ENCODE data around the gene AGXT. TPM values are rescaled to one million over a fixed set of nuclear protein-coding genes. Genes with fewer than 3 reads are reported as not detected.

The AGXT gene
- total RNA-seq, 1 experiment from 2014 or later = 0.34 TPM

DNA sequence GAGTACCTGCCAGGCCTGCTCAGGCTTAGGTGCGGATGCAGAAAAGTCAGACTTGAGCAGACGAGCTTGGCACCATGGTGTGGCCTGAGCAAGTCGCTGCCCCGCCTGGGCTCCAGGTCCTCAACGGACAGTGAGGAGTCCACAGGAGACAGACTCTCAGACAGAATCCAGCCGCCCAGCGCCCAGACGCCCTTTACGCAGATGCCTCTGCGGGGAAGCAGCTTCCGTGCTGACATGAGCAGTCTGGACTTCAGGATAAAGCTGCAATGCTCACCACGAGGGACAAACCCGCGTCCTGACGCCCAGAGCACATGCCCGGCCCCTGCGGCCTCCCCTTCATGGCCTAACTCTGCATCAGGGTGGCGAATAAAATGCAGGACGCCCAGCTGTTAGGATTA, 30.8 kb downstream of the AGXT start (continued):
- TF ChIP-seq YY1 (IDR thresholded peaks at IDR 0.05; ENCODE audit: extremely low read depth, insufficient replicate concordance, low read depth, low read length) = no peak

DNA sequence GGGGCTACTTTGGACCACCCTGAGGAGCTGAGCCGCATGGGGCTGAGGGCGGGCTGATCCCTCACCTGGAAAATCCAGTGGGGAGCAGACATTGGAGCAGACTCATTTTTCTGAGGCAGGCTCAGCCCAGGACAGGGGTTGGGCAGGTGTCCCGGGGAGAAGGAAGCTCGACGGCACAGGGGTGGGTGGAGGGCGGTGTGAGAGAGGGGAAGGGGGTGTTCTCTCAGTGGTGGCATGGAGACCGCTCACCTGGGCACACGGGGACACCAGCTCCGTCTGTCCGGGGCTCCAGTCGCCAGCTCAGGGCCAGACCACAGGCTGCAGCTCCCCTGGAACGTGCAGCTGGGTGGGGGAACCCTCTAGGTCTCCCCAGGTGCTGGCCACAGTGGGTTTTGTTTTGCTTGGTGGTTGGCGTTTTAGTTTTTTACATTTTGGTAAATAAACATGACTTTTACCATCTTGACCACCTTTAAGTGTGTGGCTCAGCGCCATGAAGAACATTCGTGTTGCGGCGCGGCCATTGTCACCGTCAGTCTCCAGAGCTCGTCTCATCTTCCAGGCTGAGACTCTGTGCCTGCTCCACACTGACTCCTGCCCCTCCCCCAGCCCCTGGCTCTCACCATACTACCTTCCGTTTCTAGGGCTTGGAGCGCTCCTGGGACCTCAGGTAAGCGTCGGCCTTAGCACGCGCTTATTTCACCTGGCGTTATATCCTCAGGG, 31.7 kb downstream of the AGXT start:
- H3K4me3 ChIP-seq (replicated peaks in 1 of 2; ENCODE audit: low read depth in 1 of 2, low read length in 2 of 2) = no peak overlapping the region
- no peak for ATAC-seq
- ChIA-PET RAD21 (ENCODE audit: low non-redundant PET in 1 of 2, low total read pairs in 2 of 2, uncharacterized antibody in 2 of 2, unreplicated experiment in 2 of 2) (no interaction called here), POLR2A (no interaction called here), CTCF (no interaction called here)
- no peak overlapping the region for H2AFZ ChIP-seq (ENCODE audit: low read depth, low read length, poor library complexity, severe bottlenecking)
- H3K79me2 ChIP-seq (ENCODE audit: insufficient read depth, low read length) = no peaks in the 10 kb centered on the region
- H3K4me2 ChIP-seq (ENCODE audit: low read length) = no peak overlapping the region
- no peak overlapping the region for H3K27ac ChIP-seq (ENCODE audit: low read depth, low read length)
- DNase-seq (ENCODE audit: low read depth, low spot score) = no peak
- H3K9ac ChIP-seq (ENCODE audit: low read length) = no peak overlapping the region
- no peaks in the 10 kb centered on the region for H4K20me1 ChIP-seq (ENCODE audit: insufficient read depth)
- intact Hi-C loops (cut with micrococcal nuclease) = no loop called here
- peaks cover 20 to 33% of the 10 kb centered on the region in 2 experiments for H3K4me1 ChIP-seq (ENCODE audit: control insufficient read depth in 1 of 2, insufficient read depth in 2 of 2, low read length in 2 of 2)
- TF ChIP-seq, protein P1, sequence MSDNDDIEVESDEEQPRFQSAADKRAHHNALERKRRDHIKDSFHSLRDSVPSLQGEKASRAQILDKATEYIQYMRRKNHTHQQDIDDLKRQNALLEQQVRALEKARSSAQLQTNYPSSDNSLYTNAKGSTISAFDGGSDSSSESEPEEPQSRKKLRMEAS (IDR thresholded peaks at IDR 0.05) = no peak
- TF ChIP-seq, protein P2, sequence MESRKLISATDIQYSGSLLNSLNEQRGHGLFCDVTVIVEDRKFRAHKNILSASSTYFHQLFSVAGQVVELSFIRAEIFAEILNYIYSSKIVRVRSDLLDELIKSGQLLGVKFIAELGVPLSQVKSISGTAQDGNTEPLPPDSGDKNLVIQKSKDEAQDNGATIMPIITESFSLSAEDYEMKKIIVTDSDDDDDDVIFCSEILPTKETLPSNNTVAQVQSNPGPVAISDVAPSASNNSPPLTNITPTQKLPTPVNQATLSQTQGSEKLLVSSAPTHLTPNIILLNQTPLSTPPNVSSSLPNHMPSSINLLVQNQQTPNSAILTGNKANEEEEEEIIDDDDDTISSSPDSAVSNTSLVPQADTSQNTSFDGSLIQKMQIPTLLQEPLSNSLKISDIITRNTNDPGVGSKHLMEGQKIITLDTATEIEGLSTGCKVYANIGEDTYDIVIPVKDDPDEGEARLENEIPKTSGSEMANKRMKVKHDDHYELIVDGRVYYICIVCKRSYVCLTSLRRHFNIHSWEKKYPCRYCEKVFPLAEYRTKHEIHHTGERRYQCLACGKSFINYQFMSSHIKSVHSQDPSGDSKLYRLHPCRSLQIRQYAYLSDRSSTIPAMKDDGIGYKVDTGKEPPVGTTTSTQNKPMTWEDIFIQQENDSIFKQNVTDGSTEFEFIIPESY (IDR thresholded peaks at IDR 0.05; ENCODE audit: extremely low read depth, insufficient replicate concordance, low read length) = no peak
- TF ChIP-seq RAD21 (IDR thresholded peaks at IDR 0.05; ENCODE audit: low read depth) (no peak), EGR1 (IDR thresholded peaks at IDR 0.05; ENCODE audit: low read depth) (no peak), ELF1 (IDR thresholded peaks at IDR 0.05; ENCODE audit: borderline replicate concordance, low read depth) (no peak), SIN3A (IDR thresholded peaks at IDR 0.05; ENCODE audit: low read depth) (no peak), CEBPB (IDR thresholded peaks at IDR 0.05; ENCODE audit: low read depth) (no peak)
- TF ChIP-seq, protein P3, sequence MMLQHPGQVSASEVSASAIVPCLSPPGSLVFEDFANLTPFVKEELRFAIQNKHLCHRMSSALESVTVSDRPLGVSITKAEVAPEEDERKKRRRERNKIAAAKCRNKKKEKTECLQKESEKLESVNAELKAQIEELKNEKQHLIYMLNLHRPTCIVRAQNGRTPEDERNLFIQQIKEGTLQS (IDR thresholded peaks at IDR 0.05) = no peak
- TF ChIP-seq, protein P4, sequence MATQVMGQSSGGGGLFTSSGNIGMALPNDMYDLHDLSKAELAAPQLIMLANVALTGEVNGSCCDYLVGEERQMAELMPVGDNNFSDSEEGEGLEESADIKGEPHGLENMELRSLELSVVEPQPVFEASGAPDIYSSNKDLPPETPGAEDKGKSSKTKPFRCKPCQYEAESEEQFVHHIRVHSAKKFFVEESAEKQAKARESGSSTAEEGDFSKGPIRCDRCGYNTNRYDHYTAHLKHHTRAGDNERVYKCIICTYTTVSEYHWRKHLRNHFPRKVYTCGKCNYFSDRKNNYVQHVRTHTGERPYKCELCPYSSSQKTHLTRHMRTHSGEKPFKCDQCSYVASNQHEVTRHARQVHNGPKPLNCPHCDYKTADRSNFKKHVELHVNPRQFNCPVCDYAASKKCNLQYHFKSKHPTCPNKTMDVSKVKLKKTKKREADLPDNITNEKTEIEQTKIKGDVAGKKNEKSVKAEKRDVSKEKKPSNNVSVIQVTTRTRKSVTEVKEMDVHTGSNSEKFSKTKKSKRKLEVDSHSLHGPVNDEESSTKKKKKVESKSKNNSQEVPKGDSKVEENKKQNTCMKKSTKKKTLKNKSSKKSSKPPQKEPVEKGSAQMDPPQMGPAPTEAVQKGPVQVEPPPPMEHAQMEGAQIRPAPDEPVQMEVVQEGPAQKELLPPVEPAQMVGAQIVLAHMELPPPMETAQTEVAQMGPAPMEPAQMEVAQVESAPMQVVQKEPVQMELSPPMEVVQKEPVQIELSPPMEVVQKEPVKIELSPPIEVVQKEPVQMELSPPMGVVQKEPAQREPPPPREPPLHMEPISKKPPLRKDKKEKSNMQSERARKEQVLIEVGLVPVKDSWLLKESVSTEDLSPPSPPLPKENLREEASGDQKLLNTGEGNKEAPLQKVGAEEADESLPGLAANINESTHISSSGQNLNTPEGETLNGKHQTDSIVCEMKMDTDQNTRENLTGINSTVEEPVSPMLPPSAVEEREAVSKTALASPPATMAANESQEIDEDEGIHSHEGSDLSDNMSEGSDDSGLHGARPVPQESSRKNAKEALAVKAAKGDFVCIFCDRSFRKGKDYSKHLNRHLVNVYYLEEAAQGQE (IDR thresholded peaks at IDR 0.05; ENCODE audit: low read depth) = no peak
- H3K9me3 ChIP-seq (ENCODE audit: control insufficient read depth in 1 of 2, insufficient read depth in 1 of 2, low read depth in 1 of 2, low read length in 2 of 2) = no peaks in the 10 kb centered on the region
- H3K27me3 ChIP-seq (ENCODE audit: insufficient read depth, low read length) = peaks cover 18% of the 10 kb centered on the region; the same call in 1 of the 2 replicates
- H3K9me2 ChIP-seq (ENCODE audit: insufficient read depth) = no peaks in the 10 kb centered on the region
- no peaks in the 10 kb centered on the region for H3K36me3 ChIP-seq (ENCODE audit: control insufficient read depth in 1 of 2, insufficient read depth in 2 of 2, low read length in 2 of 2)
- no TSS peak for BruUV-seq (replicated peaks)
